ENCODE data around the gene RS1.

Gene RS1

DNA sequence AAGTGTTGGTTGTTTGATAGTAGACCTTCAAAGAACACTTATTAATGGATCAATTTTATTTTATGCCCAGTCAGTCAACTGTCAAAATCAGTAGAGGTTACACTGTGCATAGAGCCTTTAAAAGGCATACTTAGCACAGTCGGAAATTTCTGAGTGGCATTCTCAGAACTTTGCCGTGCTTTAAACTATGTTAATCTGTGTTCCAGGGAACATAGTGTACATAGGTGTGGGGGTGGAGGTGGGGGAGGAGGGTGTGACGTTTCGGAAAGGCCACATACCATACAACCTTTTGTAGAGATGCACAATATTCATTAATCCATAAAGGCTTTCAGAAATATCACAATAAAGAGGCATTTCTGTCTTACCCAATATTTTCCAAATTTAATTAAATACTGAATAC, 75.8 kb downstream of the RS1 start:
- no peak for DNase-seq

DNA sequence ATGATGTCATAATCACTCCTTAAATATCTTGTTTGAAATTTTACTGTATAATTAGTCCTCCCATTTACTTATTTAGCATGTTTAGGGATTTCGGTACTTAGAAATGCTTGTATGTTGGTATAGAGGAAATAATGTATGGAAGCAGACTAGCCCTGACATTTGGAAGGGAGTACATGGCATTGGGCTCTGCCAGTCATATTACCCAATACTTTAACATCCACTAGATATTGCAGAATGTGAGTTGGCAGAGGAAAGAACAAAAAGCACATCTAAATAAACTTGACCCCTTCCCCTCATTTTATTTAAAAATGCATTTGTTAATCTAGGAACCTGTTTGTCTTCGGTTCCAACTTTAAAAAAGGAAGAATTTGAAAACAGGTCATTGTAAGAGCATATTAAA, 77.8 kb downstream of the RS1 start:
- DNase-seq: no peak

DNA sequence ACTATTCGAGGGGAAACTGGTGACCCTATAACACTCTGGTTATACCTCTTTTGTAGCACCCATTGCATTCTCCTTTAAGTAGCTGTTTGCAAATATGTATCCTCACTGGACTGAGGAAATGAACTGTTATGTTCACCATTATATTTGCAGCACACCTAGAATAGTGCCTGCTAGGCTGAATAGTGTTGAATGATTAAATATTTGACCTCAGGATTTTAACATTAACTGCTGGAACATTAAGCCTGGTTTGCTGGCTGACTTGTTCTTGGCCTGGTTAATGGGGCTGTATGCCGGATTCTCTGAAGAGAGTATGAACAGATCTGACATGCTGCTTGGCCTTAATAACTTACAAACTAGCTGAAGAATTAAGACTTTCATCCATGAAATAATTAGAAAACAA, 80.1 kb downstream of the RS1 start:
- no peak for DNase-seq
